GM15510 (cell line): Measurements from ENCODE around the gene ZFP2.

Experiments
- POLR2A ChIP-seq: IDR thresholded peaks from 3 replicates; pipeline ENCODE4 v1.6.1; 2011; ENCODE audit warnings: borderline replicate concordance; ENCODE audit not compliant: insufficient read length; ENCODE audit errors: extremely low read depth

The ZFP2 gene

DNA sequence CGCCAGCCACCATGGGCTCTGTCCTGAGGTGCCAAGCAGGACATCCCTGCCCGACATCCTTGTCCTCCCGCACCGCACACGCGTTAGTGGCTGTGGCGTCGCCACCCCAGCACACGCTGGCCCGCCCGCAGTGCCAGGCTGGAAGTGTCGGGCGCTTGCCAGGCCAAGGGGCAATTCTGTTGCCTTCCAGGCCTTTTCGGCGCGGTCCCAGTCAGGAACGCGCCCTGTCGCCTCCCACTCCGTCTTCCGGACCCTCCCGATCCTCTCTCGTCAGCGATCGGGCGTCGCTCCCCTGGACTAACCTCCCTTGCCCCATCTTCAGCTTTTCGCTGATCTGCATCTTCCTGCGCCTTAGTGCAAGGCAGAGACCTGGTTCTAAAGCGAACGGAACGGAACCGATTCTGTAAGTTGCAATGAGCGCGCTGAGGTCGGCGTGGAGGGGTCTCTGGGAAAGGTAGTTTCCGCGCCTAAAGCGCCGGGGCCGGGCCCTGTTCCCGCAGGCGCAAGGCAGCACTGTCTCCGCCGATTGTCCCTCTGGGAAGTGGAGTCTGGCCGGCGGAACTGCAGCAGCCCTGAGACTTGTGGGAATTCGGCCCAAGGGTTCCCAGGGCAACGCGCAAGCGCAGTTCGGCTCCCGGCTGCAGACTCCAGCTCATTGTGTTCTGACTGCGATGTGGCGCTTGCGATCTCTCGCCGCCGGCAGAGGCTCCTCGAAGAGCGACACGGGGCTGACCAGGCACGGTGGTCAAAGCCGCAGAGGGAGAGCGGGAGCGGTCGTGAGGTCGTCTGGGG is 45.1 kb downstream of the ZFP2 start, which contains the start of gene ZNF454:
Gene ZNF454 (plus strand): TSS at position 630 of the 792 bp plus-strand sequence. CDS start 1,594 bp downstream, outside the sequence.
- no peak for TF ChIP-seq POLR2A

DNA sequence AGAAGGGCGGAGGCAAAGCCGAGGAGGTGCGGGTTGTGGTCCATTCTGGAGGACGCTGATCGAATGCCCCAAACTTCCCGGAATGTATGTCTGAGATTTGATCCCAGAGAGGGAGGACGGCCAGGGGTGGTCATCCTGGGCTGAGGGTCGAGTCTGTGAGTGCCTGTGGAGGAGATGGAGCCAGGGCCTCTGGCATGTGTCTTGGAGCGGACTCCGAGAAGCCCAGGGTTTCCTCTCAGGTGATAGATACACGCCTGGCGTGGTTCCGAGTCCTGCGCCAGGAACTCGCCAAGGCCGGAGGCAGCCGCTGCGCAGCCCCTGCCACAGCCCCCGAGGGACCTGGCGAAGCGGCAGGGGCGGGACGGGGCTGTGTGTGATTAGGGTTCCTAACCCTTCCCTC is 45.6 kb downstream of the ZFP2 start:
- no peak for TF ChIP-seq POLR2A

- TF ChIP-seq POLR2A, result no peak
Measured at GRCh38 chr5:178965465-178966055, 69.8 kb downstream of the ZFP2 start.

GRCh38 chr5:178981381-178981780 is 85.7 kb downstream of the ZFP2 start:
- TF ChIP-seq POLR2A, result no peak
